Measurements from ENCODE around the gene DIPK1B.
A peak's percentile ranks its signal among the peaks of the same experiment; 100 is the strongest.
"Not testable (repeated sequence)": the region's sequence is repeated elsewhere in the genome, so short reads cannot be mapped to it uniquely, and the experiment has no call there.

DIPK1B gene

DNA sequence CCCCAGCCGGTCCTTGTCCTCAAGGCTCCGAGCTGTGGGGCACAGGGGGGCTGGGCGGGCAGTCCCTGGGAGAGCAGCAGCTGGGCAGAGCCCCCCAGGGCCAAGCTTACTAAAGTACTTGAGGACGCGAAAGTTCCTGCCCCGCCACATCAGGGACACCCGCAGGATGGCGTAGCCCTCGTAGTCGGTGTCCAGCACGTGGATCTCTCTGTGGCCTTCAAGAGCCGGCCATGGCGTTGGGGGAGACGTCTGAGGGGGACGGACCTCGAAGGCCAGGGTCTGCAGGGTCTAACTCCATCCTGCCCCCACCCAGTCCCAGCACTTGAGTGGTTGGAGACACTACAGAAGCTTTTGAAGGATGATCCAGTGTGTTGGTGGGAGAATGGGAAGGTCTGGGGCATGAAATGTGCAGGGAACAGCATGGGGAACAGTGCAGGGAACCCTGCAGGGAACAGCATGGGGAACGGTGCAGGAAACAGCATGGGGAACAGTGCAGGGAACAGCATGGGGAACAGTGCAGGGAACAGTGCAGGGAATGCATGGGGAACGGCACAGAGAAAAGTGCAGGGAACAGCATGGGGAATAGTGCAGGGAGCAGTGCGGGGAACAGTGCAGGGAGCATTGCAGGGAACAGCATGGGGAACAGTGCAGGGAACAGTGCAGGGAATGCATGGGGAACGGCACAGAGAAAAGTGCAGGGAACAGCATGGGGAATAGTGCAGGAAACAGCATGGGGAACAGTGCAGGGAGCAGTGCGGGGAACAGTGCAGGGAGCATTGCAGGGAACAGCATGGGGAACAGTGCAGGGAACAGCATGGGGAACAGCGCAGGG is 43.1 kb downstream of the DIPK1B start:
- DNase-seq, result not testable (repeated sequence)

DNA sequence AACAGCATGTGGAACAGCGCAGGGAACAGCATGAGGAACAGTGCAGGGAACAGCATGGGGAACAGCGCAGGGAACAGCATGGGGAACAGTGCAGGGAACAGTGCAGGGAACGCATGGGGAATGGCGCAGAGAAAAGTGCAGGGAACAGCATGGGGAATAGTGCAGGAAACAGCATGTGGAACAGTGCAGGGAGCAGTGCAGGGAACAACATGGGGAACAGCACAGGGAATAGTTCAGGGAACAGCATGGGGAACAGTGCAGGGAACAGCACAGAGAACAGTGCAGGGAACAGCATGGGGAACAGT is 43.7 kb downstream of the DIPK1B start:
- no peak for DNase-seq

DNA sequence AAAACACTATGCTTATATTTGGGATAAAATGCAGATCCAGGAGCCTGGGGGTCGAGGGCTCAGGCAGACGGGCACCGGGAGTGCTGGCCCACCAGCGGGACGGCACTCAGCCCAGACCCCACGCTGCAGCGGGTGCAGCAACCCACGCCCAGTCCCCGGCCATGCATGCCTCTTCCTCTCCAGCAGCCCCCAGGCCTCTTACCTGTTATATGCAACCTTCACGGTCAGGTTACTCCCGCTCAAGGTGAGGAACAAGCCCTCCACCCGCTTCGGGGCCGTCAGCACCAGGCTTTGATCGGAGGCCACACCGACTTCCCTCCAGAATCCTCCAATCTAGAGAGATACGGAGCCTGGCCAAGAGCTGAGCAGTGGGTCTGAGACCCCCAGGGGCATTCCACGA is 44.5 kb downstream of the DIPK1B start:
- no peak for DNase-seq

GRCh38 chr9:136757328-136757727 is 45.0 kb downstream of the DIPK1B start:
- DNase-seq, result no peak

DNA sequence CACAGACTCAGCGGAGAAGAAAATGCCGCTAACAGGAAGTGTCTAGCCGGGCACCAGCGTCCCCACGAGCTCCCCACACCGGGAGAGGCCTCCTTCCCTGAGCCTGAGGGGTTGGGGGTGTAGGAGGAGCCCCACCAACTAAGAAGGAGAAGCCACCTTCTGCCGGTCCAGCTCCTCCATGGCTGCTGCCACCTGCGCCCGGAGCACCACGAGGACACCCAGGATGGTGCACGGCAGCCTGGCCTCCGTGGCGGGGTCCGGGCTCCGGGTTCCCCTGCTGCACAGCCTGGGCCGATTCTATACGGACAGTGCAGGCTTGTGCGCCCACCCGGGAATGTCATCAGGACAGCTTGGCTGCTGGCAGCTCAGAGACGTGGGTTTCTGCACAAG is 45.4 kb downstream of the DIPK1B start:
- no peak for DNase-seq

- DNase-seq, result no peak
Observed at GRCh38 chr9:136759001-136759400, 46.6 kb downstream of the DIPK1B start.

GRCh38 chr9:136759436-136760325 is 47.3 kb downstream of the DIPK1B start:
- no peak for DNase-seq

DNA sequence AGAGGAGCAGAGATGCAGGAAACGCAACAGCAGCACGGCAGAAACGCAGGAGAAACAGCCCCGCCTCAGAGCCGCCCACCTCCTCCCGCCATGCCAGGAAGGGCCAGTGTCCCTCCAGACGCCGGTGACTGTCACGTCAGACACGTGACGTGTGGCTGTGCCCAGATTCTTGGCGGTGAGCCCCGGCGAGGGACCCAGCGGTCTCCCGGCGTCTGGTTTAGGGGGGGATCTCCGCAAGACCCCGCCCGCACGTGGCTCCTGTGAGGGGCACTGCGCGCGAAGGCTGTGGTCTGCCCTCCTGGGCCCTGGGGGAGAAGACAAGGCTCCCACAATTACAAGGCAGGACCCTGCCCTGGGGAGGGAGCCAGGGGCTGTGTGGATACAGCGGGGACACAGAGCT is 48.1 kb downstream of the DIPK1B start:
- no peak for DNase-seq

DNA sequence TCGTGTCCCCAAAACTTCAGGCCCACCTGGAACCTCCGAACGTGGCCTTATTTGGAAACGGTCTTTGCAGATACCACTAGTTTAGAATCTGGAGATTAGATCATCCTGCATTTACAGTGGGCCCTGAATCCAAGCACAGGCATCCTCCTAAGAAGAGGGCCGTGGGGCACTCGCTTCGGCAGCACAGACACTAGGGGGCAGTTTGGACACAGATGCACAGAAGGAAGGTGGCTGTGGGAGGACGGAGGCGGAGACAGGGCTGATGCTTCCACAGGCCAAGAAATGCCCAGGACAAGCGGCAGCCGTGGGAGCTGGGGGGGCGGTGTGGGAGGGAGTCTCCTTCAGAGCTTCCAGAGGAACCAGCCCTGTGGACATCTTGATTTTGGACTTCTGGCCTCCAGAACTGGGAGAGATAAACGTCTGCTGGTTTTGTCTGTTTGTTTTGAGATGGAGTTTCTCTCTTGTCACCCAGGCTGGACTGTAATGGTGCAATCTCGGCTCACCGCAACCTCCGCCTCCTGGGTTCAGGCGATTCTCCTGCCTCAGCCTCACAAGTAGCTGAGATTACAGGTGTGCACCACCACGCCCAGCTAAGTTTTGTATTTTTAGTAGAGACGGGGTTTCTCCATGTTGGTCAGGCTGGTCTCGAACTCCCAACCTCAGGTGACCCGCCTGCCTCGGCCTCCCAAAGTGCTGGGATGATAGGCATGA is 48.6 kb downstream of the DIPK1B start:
- peak; percentile 73 for DNase-seq

DNA sequence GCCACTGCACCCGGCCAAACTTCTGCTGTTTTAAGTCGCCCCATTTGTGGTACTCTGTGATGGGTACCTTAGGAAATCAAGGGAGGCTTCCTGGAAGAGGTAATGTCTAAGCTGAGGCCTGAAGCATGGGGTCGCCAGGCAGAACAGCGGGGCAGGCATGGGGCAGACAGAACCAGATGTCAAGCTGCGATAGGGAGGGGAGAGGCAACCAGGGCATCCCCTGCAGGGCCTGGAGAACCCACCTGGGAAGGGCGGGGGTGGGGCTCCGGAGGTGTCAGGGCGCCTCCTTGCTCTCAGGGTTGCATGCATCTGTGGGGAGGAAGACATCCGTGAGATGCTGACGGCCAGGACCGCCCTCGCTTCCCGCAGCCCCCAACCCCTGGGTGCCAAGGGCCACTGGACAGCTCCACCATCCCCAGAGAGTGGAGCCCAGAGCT is 49.2 kb downstream of the DIPK1B start:
- no peak for DNase-seq

GRCh38 chr9:136762221-136762691 is 49.9 kb downstream of the DIPK1B start:
- DNase-seq, result no peak

DNA sequence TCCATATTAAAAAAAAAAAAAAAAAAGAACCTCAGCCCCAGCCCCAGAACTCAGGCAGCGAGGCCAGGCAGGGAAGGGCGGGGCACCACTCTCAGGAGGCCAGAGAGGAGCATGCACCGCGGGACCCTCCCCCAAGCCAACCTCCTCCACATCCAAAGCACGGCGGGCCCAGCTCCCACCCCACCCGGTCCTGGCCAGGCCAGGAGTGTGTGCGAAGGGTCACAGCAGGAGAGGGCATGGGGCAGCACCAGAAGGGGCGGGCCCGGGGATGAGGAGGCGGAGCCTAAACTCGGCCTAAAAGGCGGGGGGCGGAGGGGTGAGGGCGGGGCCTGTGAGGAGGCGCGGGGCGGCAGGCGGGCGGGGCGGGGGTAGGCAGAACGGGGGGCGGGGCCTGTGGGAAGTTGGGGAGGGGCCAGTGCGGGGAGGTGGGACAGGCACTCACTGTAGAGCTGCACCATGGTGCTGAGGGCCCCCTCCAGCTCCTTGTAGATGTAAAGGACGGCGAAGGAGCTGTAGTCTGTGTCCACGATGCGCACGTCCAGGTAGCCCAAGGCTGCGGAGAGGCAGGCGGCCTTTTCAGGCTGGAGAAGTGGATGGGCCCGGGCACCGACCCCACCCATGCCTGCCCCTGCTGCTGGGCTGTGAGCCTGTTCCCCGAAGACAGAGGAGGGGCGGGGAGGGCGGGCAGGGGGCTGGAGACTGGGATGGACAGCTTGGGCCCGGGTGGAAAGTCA is 50.7 kb downstream of the DIPK1B start:
- peak; percentile 79 for DNase-seq

GRCh38 chr9:136763649-136764035 is 51.3 kb downstream of the DIPK1B start:
- DNase-seq, result no peak

- no peak for DNase-seq
Observed at GRCh38 chr9:136764301-136764891, 52.0 kb downstream of the DIPK1B start, which contains the start of gene LCN15. LCN15 (minus strand) TSS chr9:136764518; CDS start chr9:136764488, 30 bp downstream.

DNA sequence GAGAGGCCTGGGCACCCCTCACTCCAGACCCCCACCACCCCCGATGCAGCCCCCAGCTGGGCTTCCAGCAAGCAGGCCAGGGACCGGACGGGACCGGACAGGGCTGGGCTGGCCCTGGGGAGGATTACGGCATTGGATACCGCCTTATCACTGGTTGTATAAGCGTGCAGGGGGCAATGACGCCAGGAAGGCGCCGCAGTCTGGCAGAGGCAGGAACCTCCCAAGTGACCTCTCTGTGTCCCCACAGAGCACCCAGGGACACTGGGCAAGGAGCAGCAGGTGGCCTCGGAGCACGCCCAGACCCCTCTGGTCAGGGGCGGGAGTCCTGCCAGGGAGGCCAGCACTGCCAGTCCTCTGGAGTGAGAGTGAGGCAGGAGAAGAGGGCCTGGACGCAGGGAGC is 52.7 kb downstream of the DIPK1B start:
- no peak for DNase-seq

DNA sequence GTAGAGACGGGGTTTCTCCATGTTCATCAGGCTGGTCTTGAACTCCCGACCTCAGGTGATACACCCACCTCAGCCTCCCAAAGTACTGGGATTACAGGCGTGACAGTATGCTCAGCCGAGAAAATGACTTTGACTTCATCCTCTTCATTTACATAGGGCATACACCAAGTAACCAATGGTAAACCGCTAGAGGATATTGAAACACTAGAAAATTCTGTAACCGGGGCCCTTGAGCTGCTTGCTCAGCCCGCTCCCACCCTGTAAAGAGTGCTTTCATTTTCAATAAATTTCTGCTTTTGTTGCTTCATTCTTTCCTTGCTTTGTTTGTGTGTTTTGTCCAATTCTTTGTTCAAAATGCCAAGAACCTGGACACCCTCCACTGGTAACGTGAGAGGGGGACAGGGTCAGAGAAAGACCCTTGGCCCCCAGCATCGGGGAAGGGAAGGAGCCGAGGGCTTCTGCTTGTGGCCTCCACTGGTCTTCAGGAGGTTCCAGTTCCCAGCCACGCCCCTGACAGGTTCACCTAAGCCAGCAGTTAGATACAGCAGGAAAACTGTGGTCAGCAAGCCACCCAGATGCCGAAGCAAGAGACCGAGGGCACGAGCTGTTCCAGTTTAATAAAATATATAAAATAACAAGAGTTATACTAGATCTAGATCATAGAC is 53.5 kb downstream of the DIPK1B start:
- not testable (repeated sequence) for DNase-seq

GRCh38 chr9:136766410-136767120 is 54.2 kb downstream of the DIPK1B start:
- peak; percentile 75 for DNase-seq

DNA sequence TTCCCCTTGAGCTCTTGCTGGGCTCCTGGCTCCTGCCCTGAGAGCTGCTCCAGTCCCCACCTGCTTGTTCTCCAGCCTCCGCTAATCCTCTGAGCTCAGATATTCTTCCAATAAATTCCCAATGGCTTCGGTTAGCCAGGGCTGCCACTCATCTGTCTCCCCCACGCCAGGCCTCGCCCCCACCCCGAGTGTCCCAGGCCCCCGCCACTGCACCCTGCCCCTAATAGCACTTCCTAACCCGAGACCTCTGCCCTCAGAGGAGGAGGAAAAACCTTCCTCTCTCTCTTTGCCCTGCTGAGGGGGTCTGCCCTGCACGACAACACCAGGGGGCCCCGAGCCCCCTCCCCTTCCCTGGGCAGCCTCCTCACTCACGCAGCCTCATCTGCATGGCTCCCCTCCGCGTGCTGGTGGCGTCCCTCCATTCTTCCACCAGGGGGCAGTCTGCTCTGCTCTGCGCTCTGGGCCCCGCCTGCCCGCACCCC is 57.4 kb downstream of the DIPK1B start:
- peak; percentile 75 for DNase-seq

- no peak for DNase-seq
Observed at GRCh38 chr9:136771907-136772415, 59.6 kb downstream of the DIPK1B start.

DNA sequence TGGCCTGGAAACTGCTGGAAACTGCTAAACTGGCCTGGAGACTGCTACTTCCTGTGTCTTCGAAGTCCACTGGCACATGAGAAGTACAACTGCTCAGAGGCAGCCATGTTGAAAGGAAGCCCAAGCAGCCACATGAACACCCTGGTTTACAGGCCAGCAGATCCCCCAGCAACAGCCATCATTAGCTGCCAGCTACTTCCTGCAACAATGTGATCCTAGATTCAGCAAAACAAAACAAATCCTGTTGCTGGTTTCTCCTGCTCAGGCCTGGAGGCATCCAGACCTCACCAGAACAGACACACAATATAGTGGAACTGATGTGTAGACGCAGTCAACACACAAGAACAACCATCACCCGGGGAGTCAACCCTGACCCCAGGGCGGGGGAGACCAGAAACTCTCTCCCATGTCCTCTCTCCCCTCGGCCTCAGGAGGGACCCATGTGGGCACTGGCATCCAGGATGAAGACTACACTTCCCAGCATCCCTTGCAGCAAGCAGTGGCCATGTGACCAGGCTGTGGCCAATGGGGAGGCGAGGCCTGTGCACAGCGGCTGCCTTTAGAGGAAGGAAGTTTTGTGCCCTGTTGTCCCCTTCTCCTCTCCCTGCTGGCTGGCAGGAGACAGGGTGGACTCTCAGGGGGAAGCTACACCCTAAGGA is 61.1 kb downstream of the DIPK1B start:
- no peak for DNase-seq
